Smooth muscle cell (in vitro differentiated cells): ENCODE data around the gene RAB3GAP2. TPM values are rescaled to one million over a fixed set of nuclear protein-coding genes. Genes with fewer than 3 reads are reported as not detected.
A peak's percentile ranks its signal among the peaks of the same experiment; 100 is the strongest.

Source experiments
- DNase-seq: peaks from one replicate; lab custom pipeline; 2025; ENCODE audit not compliant: unreplicated experiment; lab: John Stamatoyannopoulos, UW
- H2AFZ ChIP-seq: fragments of 200-600 bp; sonication (generic); 2 replicates; pipeline ENCODE4 v1.6.0; 2016; ENCODE audit warnings: antibody characterized with exemption, low read depth, mild to moderate bottlenecking
- H3F3A ChIP-seq: fragments of 200-600 bp; sonication (generic); 2 replicates; pipeline ENCODE4 v1.6.0; 2017; ENCODE audit warnings: antibody characterized with exemption, low read depth
- H3K27ac ChIP-seq: fragments of 200-600 bp; sonication (generic); 2 replicates; pipeline ENCODE4 v1.5.1; 2016; ENCODE audit warnings: low read depth, mild to moderate bottlenecking
- H3K27me3 ChIP-seq: fragments of 200-600 bp; sonication (generic); 2 replicates; pipeline ENCODE4 v1.6.1; 2016; ENCODE audit warnings: low read depth, mild to moderate bottlenecking
- H3K36me3 ChIP-seq: fragments of 200-600 bp; sonication (generic); 2 replicates; pipeline ENCODE4 v1.5.1; 2016; ENCODE audit warnings: low read depth
- H3K4me1 ChIP-seq: fragments of 200-600 bp; sonication (generic); 2 replicates; pipeline ENCODE4 v1.5.1; 2016; ENCODE audit warnings: low read depth
- H3K4me2 ChIP-seq: fragments of 200-600 bp; sonication (generic); 2 replicates; pipeline ENCODE4 v1.6.0; 2016; ENCODE audit warnings: mild to moderate bottlenecking
- H3K4me3 ChIP-seq: fragments of 200-600 bp; sonication (generic); 2 replicates; pipeline ENCODE4 v1.5.1; 2016; ENCODE audit warnings: mild to moderate bottlenecking
- H3K79me2 ChIP-seq: fragments of 200-600 bp; sonication (generic); 2 replicates; pipeline ENCODE4 v1.6.0; 2016; ENCODE audit warnings: low read depth, mild to moderate bottlenecking
- H3K9ac ChIP-seq: fragments of 200-600 bp; sonication (generic); 2 replicates; pipeline ENCODE4 v1.6.0; 2016; ENCODE audit warnings: low read depth
- H3K9me3 ChIP-seq: fragments of 200-600 bp; sonication (generic); replicated peaks from 2 replicates; pipeline ENCODE4 v1.5.1; 2016; ENCODE audit warnings: low read depth
- H4K20me1 ChIP-seq: fragments of 200-600 bp; sonication (generic); 2 replicates; pipeline ENCODE4 v1.6.0; 2016; ENCODE audit warnings: low read depth
- CTCF ChIP-seq: fragments of 200-600 bp; sonication (generic); IDR thresholded peaks from 2 replicates; pipeline ENCODE4 v1.5.1; 2017; ENCODE audit warnings: borderline replicate concordance, mild to moderate bottlenecking, antibody characterized with exemption; ENCODE audit not compliant: insufficient read depth, poor library complexity, severe bottlenecking
- WGBS: methylation state at CpG from one replicate; pipeline ENCODE4 v1.1.7; 2016; ENCODE audit warnings: low lambda C conversion rate; 5-methylcytosine and 5-hydroxymethylcytosine counted together
- polyA plus RNA-seq: library from polyadenylated mRNA; unstranded; fragments of >200 nt; fragmentation: Nextera tagmentation; extraction: Ambion mirVana; gene quantifications from 2 replicates; pipeline ENCODE4 v1.2.1, GENCODE V29; 2016
- total RNA-seq: library from RNA; depleted of rRNA; stranded (reverse); fragments of >200 nt; gene quantifications from 2 replicates; pipeline ENCODE4 v1.2.3, GENCODE V29; 2014

Gene RAB3GAP2
- total and polyA plus RNA-seq, 2 experiments from 2014 or later, result 12.9 to 33.0 TPM

DNA sequence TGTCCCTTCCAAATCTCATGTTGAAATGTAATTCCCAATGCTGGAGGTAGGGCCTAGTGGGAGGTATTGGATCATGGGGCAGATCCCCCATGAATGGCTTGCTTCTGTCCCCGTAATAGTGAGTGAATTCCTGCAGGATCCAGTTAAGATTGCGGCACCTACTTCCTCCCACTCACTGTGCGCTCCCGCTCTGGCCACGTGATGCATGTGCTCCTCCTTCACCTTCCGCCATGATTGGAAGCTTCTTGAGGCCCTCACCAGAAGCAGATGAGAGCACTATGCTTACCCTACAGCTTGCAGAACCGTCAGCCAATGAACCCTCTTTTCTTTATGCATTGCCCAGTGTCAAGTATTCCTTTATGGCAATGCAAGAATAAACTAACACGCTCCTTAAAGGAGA lies 14.9 kb upstream of the RAB3GAP2 start:
- Histone ChIP-seq H2AFZ (no peak overlapping the region), H3K36me3 (no peaks in the 10 kb centered on the region), H4K20me1 (no peaks in the 10 kb centered on the region), H3K27ac (no peak overlapping the region), H3K4me3 (no peak overlapping the region), H3K27me3 (no peaks in the 10 kb centered on the region), H3K9ac (no peak overlapping the region), H3K79me2 (no peaks in the 10 kb centered on the region), H3K9me3 (no peaks in the 10 kb centered on the region), H3K4me1 (peaks cover 15% of the 10 kb centered on the region), H3K4me2 (no peak overlapping the region), H3F3A (no peaks in the 10 kb centered on the region)
- DNase-seq, result no peak
- 92% methylated on average over 8 of the region's 8 CpGs for WGBS
- TF ChIP-seq CTCF, result no peak

DNA sequence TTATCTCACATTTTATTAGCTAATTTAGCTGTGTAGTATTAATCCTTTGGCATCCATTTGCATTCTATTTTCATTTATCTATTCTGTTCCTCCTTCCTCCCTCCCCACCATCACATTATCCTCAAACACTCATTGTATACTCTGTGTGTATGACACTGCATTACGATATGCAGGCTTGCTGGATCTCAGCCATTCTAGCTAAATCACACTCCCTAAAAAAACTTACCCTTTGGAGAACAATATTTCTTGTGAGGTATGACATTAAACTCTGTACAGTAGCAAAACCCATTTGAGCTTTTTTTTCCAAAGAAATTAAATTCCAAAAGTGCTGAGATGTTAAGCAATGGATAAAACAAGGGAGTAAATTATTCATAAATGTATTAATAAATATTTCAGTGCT lies 11.4 kb upstream of the RAB3GAP2 start:
- no peak overlapping the region for H3K9ac ChIP-seq
- H3K79me2 ChIP-seq, result no peaks in the 10 kb centered on the region
- no peak for DNase-seq
- no peaks in the 10 kb centered on the region for H3K9me3 ChIP-seq
- H3K27me3 ChIP-seq, result peaks cover 4% of the 10 kb centered on the region
- no peak for TF ChIP-seq CTCF
- no peaks in the 10 kb centered on the region for H3K4me1 ChIP-seq
- H3F3A ChIP-seq, result no peaks in the 10 kb centered on the region
- H3K36me3 ChIP-seq, result no peaks in the 10 kb centered on the region
- 84% methylated on average over 1 of the region's 1 CpG for WGBS
- H4K20me1 ChIP-seq, result no peaks in the 10 kb centered on the region
- no peak overlapping the region for H2AFZ ChIP-seq
- no peak overlapping the region for H3K4me3 ChIP-seq
- H3K27ac ChIP-seq, result no peak overlapping the region
- no peak overlapping the region for H3K4me2 ChIP-seq

DNA sequence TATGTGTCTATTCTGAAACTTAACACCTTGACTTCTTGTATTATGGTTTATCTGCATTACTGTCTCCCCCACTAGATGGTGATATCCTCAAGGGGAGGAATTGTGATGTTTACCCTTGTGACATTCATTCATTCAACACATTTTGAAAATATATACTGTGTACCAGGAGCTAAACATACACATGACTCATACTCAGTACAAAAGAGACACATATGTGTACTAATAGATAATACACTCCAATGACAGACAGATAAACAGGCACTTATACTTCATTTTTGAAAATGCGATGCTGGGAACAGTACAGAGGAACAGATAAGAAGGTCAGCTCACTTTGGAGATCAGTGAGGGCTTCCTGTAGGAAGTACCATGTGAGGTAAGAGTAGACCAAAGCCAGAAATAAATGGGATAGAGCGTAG lies 8.9 kb upstream of the RAB3GAP2 start:
- peak; percentile 57 for TF ChIP-seq CTCF
- H3K4me2 ChIP-seq, result no peak overlapping the region
- no peaks in the 10 kb centered on the region for H3F3A ChIP-seq
- no peaks in the 10 kb centered on the region for H3K4me1 ChIP-seq
- no peak overlapping the region for H2AFZ ChIP-seq
- H3K79me2 ChIP-seq, result no peaks in the 10 kb centered on the region
- H3K4me3 ChIP-seq, result no peak overlapping the region
- no peaks in the 10 kb centered on the region for H3K36me3 ChIP-seq
- no peak for DNase-seq
- no peaks in the 10 kb centered on the region for H3K9me3 ChIP-seq
- 86% methylated on average over 2 of the region's 2 CpGs for WGBS
- peaks cover 4% of the 10 kb centered on the region for H3K27me3 ChIP-seq
- H3K27ac ChIP-seq, result no peak overlapping the region
- no peak overlapping the region for H3K9ac ChIP-seq
- H4K20me1 ChIP-seq, result no peaks in the 10 kb centered on the region

DNA sequence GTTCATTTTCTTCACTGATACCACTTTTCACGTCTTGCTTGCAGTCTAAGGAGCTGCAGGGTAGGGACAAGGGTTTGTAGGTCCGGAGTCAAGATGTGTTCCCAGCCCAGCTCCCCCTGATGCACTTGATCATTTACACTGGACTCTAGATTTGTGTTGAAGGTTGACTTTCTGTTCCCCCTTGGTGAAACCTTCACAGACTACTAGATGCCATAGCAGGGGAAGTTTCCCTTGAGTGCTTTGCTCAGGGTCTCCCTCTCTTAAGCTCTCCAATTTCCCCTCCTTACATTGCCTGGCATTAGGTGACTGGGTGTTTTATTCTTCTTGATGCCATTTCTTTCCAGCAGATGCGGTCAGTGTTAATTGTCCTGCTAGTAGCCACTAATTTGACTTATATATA lies 8.0 kb upstream of the RAB3GAP2 start:
- 94% methylated on average over 3 of the region's 3 CpGs for WGBS
- Histone ChIP-seq H3F3A (no peaks in the 10 kb centered on the region), H4K20me1 (no peaks in the 10 kb centered on the region), H3K79me2 (no peaks in the 10 kb centered on the region), H2AFZ (no peak overlapping the region), H3K4me1 (no peaks in the 10 kb centered on the region), H3K4me2 (no peak overlapping the region), H3K9ac (no peak overlapping the region), H3K27ac (no peak overlapping the region), H3K4me3 (no peak overlapping the region), H3K9me3 (no peaks in the 10 kb centered on the region), H3K27me3 (peaks cover 4% of the 10 kb centered on the region), H3K36me3 (no peaks in the 10 kb centered on the region)
- DNase-seq, result no peak
- no peak for TF ChIP-seq CTCF
